Glutamatergic neuron (in vitro differentiated cells): ENCODE data around the gene LIPA. TPM values are rescaled to one million over a fixed set of nuclear protein-coding genes. Genes with fewer than 3 reads are reported as not detected.
A peak's percentile ranks its signal among the peaks of the same experiment; 100 is the strongest.

Experiments used
- DNase-seq: peaks from one replicate; pipeline ENCODE4 v3.0.0; 2022
- H3K27ac Mint-ChIP-seq: one replicate; pipeline ENCODE4 v1.8.0; 2020; ENCODE audit warnings: mild to moderate bottlenecking, mixed read lengths, inconsistent platforms; ENCODE audit not compliant: unreplicated experiment
- H3K27me3 Mint-ChIP-seq: one replicate; pipeline ENCODE4 v1.8.0; 2020; ENCODE audit warnings: mild to moderate bottlenecking, moderate library complexity, mixed read lengths, inconsistent platforms; ENCODE audit not compliant: unreplicated experiment
- H3K36me3 Mint-ChIP-seq: one replicate; pipeline ENCODE4 v1.8.0; 2020; ENCODE audit warnings: mild to moderate bottlenecking, mixed read lengths, inconsistent platforms; ENCODE audit not compliant: unreplicated experiment
- H3K4me1 Mint-ChIP-seq: one replicate; pipeline ENCODE4 v1.8.0; 2020; ENCODE audit warnings: mild to moderate bottlenecking, low read depth, mixed read lengths, inconsistent platforms; ENCODE audit not compliant: unreplicated experiment
- H3K4me3 Mint-ChIP-seq: one replicate; pipeline ENCODE4 v1.8.0; 2020; ENCODE audit warnings: mild to moderate bottlenecking, mixed read lengths, inconsistent platforms; ENCODE audit not compliant: unreplicated experiment
- H3K9me3 Mint-ChIP-seq: one replicate; pipeline ENCODE4 v1.8.0; 2020; ENCODE audit warnings: mild to moderate bottlenecking, moderate library complexity, mixed read lengths, inconsistent platforms; ENCODE audit not compliant: unreplicated experiment
- total RNA-seq: library from RNA; stranded (reverse); fragmentation: NEBNext Ultra II Directional; extraction: Animal tissue kit (Norgen Biotek cat#: 25700); gene quantifications from one replicate; pipeline ENCODE4 v1.2.1, GENCODE V29; 2021; ENCODE audit not compliant: unreplicated experiment
- TF ChIP-seq, protein P1 (sequence below): fragments of 200-600 bp; sonication (generic); IDR thresholded peaks from one replicate; pipeline ENCODE4 v1.5.0; 2021; ENCODE audit not compliant: partially characterized antibody, unreplicated experiment

The LIPA gene
- total RNA-seq, 1 donor from 2014 or later, result 22.0 TPM

DNA sequence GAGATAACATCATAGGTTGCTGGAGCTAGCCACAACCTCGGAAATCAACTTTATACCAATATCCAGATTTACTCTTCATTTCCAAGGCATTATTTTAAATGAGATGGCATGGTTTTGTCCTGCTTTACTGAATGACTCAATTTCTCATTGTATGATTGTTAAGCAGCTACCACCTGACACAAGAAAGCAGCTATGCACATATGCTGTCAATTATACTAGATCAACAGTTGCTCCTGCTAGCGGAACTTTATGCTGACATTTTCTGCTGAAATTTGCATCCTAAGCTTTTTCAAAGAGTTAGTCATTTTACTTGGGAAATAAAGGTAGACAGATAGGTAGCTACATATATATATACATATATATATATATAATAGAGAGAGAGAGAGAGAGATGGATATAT, 35.5 kb downstream of the LIPA start:
- H3K27ac Mint-ChIP-seq, result no peak overlapping the region
- no peaks in the 10 kb centered on the region for H3K36me3 Mint-ChIP-seq
- H3K4me3 Mint-ChIP-seq, result no peak overlapping the region
- DNase-seq, result no peak
- H3K9me3 Mint-ChIP-seq, result no peaks in the 10 kb centered on the region
- peaks cover 8% of the 10 kb centered on the region for H3K4me1 Mint-ChIP-seq
- TF ChIP-seq, protein P1, sequence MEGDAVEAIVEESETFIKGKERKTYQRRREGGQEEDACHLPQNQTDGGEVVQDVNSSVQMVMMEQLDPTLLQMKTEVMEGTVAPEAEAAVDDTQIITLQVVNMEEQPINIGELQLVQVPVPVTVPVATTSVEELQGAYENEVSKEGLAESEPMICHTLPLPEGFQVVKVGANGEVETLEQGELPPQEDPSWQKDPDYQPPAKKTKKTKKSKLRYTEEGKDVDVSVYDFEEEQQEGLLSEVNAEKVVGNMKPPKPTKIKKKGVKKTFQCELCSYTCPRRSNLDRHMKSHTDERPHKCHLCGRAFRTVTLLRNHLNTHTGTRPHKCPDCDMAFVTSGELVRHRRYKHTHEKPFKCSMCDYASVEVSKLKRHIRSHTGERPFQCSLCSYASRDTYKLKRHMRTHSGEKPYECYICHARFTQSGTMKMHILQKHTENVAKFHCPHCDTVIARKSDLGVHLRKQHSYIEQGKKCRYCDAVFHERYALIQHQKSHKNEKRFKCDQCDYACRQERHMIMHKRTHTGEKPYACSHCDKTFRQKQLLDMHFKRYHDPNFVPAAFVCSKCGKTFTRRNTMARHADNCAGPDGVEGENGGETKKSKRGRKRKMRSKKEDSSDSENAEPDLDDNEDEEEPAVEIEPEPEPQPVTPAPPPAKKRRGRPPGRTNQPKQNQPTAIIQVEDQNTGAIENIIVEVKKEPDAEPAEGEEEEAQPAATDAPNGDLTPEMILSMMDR, result no peak
- no peaks in the 10 kb centered on the region for H3K27me3 Mint-ChIP-seq

DNA sequence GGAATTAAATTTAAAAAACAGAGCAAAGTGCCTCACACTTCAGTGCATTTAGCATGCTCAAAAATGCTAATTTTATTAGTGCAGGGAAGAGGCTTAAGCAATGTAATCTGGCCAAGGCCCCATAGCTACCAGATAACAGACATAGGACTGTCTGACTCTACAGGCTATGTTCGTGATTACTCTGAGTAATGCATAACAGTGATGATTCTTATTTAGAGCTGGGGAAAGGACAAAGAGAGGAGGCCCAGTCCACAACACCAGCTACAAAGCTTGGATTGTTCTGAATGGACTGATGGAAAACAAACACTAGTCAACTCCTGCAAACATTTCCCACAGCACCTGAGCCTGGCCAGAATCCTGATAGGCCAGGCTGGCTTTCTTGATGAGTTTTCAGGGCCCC, 36.1 kb downstream of the LIPA start:
- Mint-ChIP-seq H3K4me1 (peaks cover 8% of the 10 kb centered on the region), H3K9me3 (no peaks in the 10 kb centered on the region), H3K36me3 (no peaks in the 10 kb centered on the region), H3K27me3 (no peaks in the 10 kb centered on the region), H3K4me3 (no peak overlapping the region), H3K27ac (no peak overlapping the region)
- DNase-seq, result no peak
- TF ChIP-seq, protein P1, result no peak

DNA sequence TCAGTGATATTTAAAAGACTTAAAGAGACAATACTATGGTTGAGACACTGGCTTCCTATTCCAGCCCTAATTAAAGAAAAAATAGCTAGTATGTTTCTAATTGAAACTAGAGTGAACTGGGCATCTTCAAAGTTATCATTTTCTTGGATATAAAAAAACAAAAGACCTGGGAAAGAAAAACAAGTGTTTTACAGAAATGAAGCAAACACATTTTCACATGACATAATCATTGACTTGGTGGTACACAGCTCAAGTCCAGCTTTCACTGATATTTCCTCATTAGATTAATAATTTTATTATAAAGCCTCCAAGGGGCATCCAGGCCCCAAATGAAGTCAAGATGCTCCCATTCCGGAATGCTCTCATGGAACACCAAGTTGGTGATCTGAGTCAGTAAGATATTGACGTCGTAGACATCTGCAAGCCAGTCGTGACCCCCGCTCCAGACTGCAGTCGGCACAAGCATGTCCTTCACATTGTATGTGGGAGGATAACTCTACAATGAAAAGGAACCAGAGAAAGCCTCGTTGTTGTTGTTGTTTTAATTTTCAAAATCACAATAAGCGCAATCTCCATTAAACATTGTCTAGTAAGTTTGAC, 36.9 kb downstream of the LIPA start:
- TF ChIP-seq, protein P1, result no peak
- Mint-ChIP-seq H3K4me1 (peaks cover 8% of the 10 kb centered on the region), H3K9me3 (no peaks in the 10 kb centered on the region), H3K27me3 (no peaks in the 10 kb centered on the region), H3K36me3 (no peaks in the 10 kb centered on the region), H3K4me3 (no peak overlapping the region), H3K27ac (no peak overlapping the region)
- DNase-seq, result no peak

DNA sequence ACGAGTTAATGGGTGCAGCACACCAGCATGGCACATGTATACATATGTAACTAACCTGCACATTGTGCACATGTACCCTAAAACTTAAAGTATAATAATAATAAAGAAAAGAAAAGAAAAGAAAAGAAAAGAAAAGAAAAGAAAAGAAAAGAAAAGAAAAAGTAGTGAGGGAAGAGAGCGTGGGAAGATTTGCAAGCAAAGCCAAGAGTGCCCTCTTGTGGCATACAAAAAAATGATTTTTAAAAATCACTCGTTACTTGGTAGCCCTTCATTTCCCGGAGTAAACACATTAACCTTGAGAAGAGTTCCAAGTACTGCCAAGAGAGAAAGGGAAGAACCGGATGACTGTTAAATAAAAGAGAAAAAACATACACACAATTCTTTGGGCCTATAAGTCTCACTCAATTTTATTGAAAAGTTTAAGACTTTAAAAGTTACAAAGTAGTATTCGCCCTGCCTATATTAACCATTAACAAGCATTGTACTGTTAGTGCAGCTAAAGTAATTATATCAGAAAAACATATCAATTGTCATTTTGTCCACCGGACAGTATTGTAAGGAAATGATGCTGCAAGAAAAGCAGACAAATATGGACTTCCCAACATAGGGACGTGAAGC, 38.3 kb downstream of the LIPA start:
- no peaks in the 10 kb centered on the region for H3K36me3 Mint-ChIP-seq
- H3K4me1 Mint-ChIP-seq, result peaks cover 8% of the 10 kb centered on the region
- no peak overlapping the region for H3K27ac Mint-ChIP-seq
- no peak for DNase-seq
- TF ChIP-seq, protein P1, result peak; percentile 68
- H3K9me3 Mint-ChIP-seq, result peaks cover 1% of the 10 kb centered on the region
- no peaks in the 10 kb centered on the region for H3K27me3 Mint-ChIP-seq
- H3K4me3 Mint-ChIP-seq, result no peak overlapping the region

DNA sequence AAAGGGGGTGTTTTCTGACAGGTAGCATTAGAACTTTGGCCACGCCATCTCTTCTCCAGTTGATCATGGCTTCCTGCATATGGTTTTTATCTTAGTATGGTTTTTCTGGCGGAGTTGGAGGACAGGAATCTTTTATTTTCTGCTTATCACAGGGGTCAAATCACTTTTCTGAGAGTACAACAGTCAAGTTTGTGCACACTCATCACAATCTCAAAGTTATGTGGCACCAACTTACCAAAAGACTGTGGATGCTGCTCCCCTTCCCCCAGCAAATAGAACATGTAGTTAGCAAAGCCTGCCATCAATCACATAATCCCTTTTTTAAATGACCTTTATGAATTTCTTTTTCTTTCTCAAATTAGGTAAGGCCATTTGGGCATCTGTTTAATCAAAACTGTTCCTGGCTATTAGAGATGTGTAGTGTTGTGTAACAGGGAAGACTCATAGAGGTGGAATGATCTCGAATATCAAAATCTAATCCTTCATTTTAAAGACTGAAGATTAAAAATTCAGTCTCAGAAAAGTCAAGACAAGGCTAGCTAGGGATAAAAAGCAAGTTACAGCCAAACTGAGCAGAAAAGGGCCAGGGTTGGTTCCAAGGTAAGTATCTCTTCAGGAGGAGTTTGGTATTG, 40.7 kb downstream of the LIPA start:
- H3K4me1 Mint-ChIP-seq, result peaks cover 13% of the 10 kb centered on the region
- H3K9me3 Mint-ChIP-seq, result peaks cover 4% of the 10 kb centered on the region
- H3K27ac Mint-ChIP-seq, result no peak overlapping the region
- DNase-seq, result no peak
- no peak overlapping the region for H3K4me3 Mint-ChIP-seq
- H3K36me3 Mint-ChIP-seq, result no peaks in the 10 kb centered on the region
- peaks cover 8% of the 10 kb centered on the region for H3K27me3 Mint-ChIP-seq
- TF ChIP-seq, protein P1, result no peak
